ENCODE data around the gene DDX1.

Gene DDX1

GRCh38 chr2:15650616-15651366 lies 59.1 kb downstream of the DDX1 start:
- no peaks in the 10 kb centered on the region for H3K9me3 ChIP-seq (ENCODE audit: control extremely low read depth in 1 of 5, control insufficient read depth in 4 of 5, insufficient read depth in 2 of 5, low read depth in 1 of 5, low read length in 4 of 5)
- WGBS (ENCODE audit: insufficient coverage): 96% methylated on average over 7 of the region's 11 CpGs
- ChIA-PET POLR2A (no interaction called here), CTCF (interaction anchor here (1.3 kb wide), 2 partner anchors 9 to 958 kb away, joined by 3 to 4 read pairs; no protein-coding TSS in a partner anchor)
- H3K4me3 ChIP-seq (ENCODE audit: control insufficient read depth in 1 of 7, extremely low read depth in 1 of 7, insufficient read depth in 4 of 7, low read depth in 2 of 7, low read length in 6 of 7): no peak overlapping the region
- H3K27ac ChIP-seq (ENCODE audit: insufficient read depth in 1 of 2, low read depth in 1 of 2, low read length in 2 of 2, poor library complexity in 1 of 2, severe bottlenecking in 2 of 2): no peak overlapping the region
- no peaks in the 10 kb centered on the region for H3K4me1 ChIP-seq (ENCODE audit: control extremely low read depth in 1 of 4, control insufficient read depth in 4 of 4, insufficient read depth in 4 of 4, low read length in 3 of 4)
- H3K36me3 ChIP-seq (ENCODE audit: control insufficient read depth in 4 of 4, insufficient read depth in 4 of 4, low read length in 3 of 4): no peaks in the 10 kb centered on the region
- DNase-seq: no peak
- no peaks in the 10 kb centered on the region for H3K27me3 ChIP-seq (replicated peaks in 2 of 5; ENCODE audit: control insufficient read depth in 4 of 5, insufficient read depth in 5 of 5, low read length in 4 of 5)

DNA sequence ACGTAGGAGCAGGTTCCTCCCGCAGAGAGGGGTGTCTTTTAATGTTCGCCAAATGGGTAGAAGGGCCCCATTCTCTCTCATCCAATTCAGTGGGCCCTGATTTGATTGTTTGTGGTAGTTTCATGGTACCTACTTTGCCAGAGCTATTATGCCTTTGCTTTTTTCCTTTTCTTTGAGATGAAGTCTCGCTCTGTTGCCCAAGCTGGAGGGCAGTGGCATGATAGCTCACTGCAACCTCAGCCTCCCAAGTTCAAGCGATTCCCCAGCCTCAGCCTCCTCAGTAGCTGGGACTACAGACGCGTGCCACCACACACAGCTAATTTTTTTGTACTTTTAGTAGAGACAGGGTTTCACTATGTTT lies 59.7 kb downstream of the DDX1 start:
- WGBS (ENCODE audit: insufficient coverage): 100% methylated on average over 3 of the region's 7 CpGs
- DNase-seq: no peak
- no peaks in the 10 kb centered on the region for H3K4me1 ChIP-seq (ENCODE audit: control extremely low read depth in 1 of 4, control insufficient read depth in 4 of 4, insufficient read depth in 4 of 4, low read length in 3 of 4)
- POLR2A ChIA-PET: no interaction called here
- H3K27ac ChIP-seq (ENCODE audit: insufficient read depth in 1 of 2, low read depth in 1 of 2, low read length in 2 of 2, poor library complexity in 1 of 2, severe bottlenecking in 2 of 2): no peak overlapping the region
- H3K9me3 ChIP-seq (ENCODE audit: control extremely low read depth in 1 of 5, control insufficient read depth in 4 of 5, insufficient read depth in 2 of 5, low read depth in 1 of 5, low read length in 4 of 5): no peaks in the 10 kb centered on the region
- H3K4me3 ChIP-seq (ENCODE audit: control insufficient read depth in 1 of 7, extremely low read depth in 1 of 7, insufficient read depth in 4 of 7, low read depth in 2 of 7, low read length in 6 of 7): no peak overlapping the region
- CTCF ChIA-PET: interaction anchor here (1.3 kb wide), 2 partner anchors 9 to 957 kb away, joined by 3 to 4 read pairs; no protein-coding TSS in a partner anchor
- H3K36me3 ChIP-seq (ENCODE audit: control insufficient read depth in 4 of 4, insufficient read depth in 4 of 4, low read length in 3 of 4): no peaks in the 10 kb centered on the region
- no peaks in the 10 kb centered on the region for H3K27me3 ChIP-seq (replicated peaks in 2 of 5; ENCODE audit: control insufficient read depth in 4 of 5, insufficient read depth in 5 of 5, low read length in 4 of 5)

- Histone ChIP-seq H3K4me3 (ENCODE audit: control insufficient read depth in 1 of 7, extremely low read depth in 1 of 7, insufficient read depth in 4 of 7, low read depth in 2 of 7, low read length in 6 of 7) (no peak overlapping the region), H3K27ac (ENCODE audit: insufficient read depth in 1 of 2, low read depth in 1 of 2, low read length in 2 of 2, poor library complexity in 1 of 2, severe bottlenecking in 2 of 2) (no peak overlapping the region), H3K36me3 (ENCODE audit: control insufficient read depth in 4 of 4, insufficient read depth in 4 of 4, low read length in 3 of 4) (no peaks in the 10 kb centered on the region), H3K9me3 (ENCODE audit: control extremely low read depth in 1 of 5, control insufficient read depth in 4 of 5, insufficient read depth in 2 of 5, low read depth in 1 of 5, low read length in 4 of 5) (no peaks in the 10 kb centered on the region), H3K4me1 (ENCODE audit: control extremely low read depth in 1 of 4, control insufficient read depth in 4 of 4, insufficient read depth in 4 of 4, low read length in 3 of 4) (no peaks in the 10 kb centered on the region), H3K27me3 (replicated peaks in 2 of 5; ENCODE audit: control insufficient read depth in 4 of 5, insufficient read depth in 5 of 5, low read length in 4 of 5) (no peaks in the 10 kb centered on the region)
- no peak for DNase-seq
- CTCF ChIA-PET: no interaction called here
- WGBS (ENCODE audit: insufficient coverage): 100% methylated on average over 8 of the region's 8 CpGs
- POLR2A ChIA-PET: no interaction called here
These were observed 60.6 kb downstream of the DDX1 start for GRCh38 chr2:15652252-15652651.

DNA sequence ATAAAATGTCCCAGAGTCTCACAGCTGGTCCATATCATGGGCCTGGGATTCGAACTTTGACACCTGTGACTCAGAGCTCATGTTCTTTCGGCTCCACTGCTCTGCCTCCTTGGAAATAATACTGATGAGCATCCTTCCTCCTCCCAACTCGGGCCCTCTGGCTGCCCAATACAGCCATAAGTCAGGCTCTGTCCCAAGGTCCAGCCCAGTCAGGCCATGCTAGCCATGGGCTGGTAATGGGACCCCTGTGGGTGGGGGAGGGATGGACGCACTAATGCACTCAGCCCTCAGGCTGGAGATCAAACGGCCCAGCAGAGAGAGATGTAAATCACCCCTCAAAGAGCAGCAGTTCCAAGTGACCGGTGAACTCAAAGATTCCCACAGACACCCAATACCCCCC lies 61.1 kb downstream of the DDX1 start:
- Histone ChIP-seq H3K9me3 (ENCODE audit: control extremely low read depth in 1 of 5, control insufficient read depth in 4 of 5, insufficient read depth in 2 of 5, low read depth in 1 of 5, low read length in 4 of 5) (no peaks in the 10 kb centered on the region), H3K4me3 (ENCODE audit: control insufficient read depth in 1 of 7, extremely low read depth in 1 of 7, insufficient read depth in 4 of 7, low read depth in 2 of 7, low read length in 6 of 7) (no peak overlapping the region), H3K27me3 (replicated peaks in 2 of 5; ENCODE audit: control insufficient read depth in 4 of 5, insufficient read depth in 5 of 5, low read length in 4 of 5) (no peaks in the 10 kb centered on the region), H3K4me1 (ENCODE audit: control extremely low read depth in 1 of 4, control insufficient read depth in 4 of 4, insufficient read depth in 4 of 4, low read length in 3 of 4) (no peaks in the 10 kb centered on the region), H3K27ac (ENCODE audit: insufficient read depth in 1 of 2, low read depth in 1 of 2, low read length in 2 of 2, poor library complexity in 1 of 2, severe bottlenecking in 2 of 2) (no peak overlapping the region), H3K36me3 (ENCODE audit: control insufficient read depth in 4 of 4, insufficient read depth in 4 of 4, low read length in 3 of 4) (no peaks in the 10 kb centered on the region)
- ChIA-PET CTCF (no interaction called here), POLR2A (no interaction called here)
- DNase-seq: no peak
- WGBS (ENCODE audit: insufficient coverage): 93% methylated on average over 3 of the region's 6 CpGs

DNA sequence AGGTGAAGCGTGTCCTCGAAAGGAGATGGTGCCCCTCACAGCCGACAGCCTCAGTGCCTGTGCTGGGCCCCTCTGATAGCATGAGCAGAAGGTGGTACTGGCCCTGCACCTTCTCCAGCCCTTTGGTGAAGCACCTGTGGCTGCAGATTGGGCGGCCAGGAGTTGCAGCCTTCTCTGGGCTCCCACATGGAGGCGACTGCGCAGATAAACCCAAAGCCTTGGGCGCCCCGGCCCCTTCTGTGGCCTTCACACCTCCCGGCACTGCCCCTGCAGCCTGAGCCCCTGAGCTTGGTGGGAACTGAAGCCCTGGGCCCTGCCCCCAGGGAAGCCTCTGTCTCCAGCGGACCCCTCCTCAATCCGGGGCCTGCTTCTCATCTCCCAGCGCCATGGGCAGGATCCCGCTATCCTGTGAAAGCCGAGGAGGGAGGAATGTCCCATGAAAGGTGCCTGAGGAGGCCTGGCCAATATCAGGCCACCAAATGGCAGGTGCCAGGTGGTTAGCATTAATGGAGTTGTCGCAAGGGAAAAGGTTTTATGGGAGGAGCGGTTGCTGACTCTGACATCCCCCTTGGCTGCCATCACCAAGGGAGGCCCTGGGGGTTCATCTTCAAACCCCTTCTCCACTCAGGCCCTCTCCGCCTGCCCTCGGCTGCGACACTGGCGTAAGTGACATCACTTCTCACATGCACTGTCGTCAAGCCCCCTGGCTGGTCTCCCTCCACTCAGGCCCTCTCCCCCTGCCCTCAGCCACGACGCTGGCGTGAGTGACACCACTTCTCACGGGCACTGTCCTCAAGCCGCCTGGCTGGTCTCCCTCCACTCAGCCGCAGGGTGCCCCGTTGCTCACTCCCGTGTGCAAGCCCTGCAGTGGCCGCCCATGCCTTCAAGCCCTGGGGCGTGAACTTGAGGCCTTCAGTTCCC lies 62.4 kb downstream of the DDX1 start:
- Histone ChIP-seq H3K4me3 (ENCODE audit: control insufficient read depth in 1 of 7, extremely low read depth in 1 of 7, insufficient read depth in 4 of 7, low read depth in 2 of 7, low read length in 6 of 7) (no peak overlapping the region), H3K27me3 (replicated peaks in 2 of 5; ENCODE audit: control insufficient read depth in 4 of 5, insufficient read depth in 5 of 5, low read length in 4 of 5) (no peaks in the 10 kb centered on the region), H3K36me3 (ENCODE audit: control insufficient read depth in 4 of 4, insufficient read depth in 4 of 4, low read length in 3 of 4) (no peaks in the 10 kb centered on the region), H3K4me1 (ENCODE audit: control extremely low read depth in 1 of 4, control insufficient read depth in 4 of 4, insufficient read depth in 4 of 4, low read length in 3 of 4) (no peaks in the 10 kb centered on the region), H3K27ac (ENCODE audit: insufficient read depth in 1 of 2, low read depth in 1 of 2, low read length in 2 of 2, poor library complexity in 1 of 2, severe bottlenecking in 2 of 2) (no peak overlapping the region), H3K9me3 (ENCODE audit: control extremely low read depth in 1 of 5, control insufficient read depth in 4 of 5, insufficient read depth in 2 of 5, low read depth in 1 of 5, low read length in 4 of 5) (peaks cover 0 to 5% (median 0%) of the 10 kb centered on the region in 5 experiments)
- ChIA-PET CTCF (no interaction called here), POLR2A (no interaction called here)
- DNase-seq: no peak
- 96% methylated on average over 27 of the region's 31 CpGs for WGBS (ENCODE audit: insufficient coverage)

- Histone ChIP-seq H3K36me3 (ENCODE audit: control insufficient read depth in 4 of 4, insufficient read depth in 4 of 4, low read length in 3 of 4) (no peaks in the 10 kb centered on the region), H3K4me1 (ENCODE audit: control extremely low read depth in 1 of 4, control insufficient read depth in 4 of 4, insufficient read depth in 4 of 4, low read length in 3 of 4) (no peaks in the 10 kb centered on the region), H3K27ac (ENCODE audit: insufficient read depth in 1 of 2, low read depth in 1 of 2, low read length in 2 of 2, poor library complexity in 1 of 2, severe bottlenecking in 2 of 2) (no peak overlapping the region), H3K4me3 (ENCODE audit: control insufficient read depth in 1 of 7, extremely low read depth in 1 of 7, insufficient read depth in 4 of 7, low read depth in 2 of 7, low read length in 6 of 7) (no peak overlapping the region), H3K27me3 (replicated peaks in 2 of 5; ENCODE audit: control insufficient read depth in 4 of 5, insufficient read depth in 5 of 5, low read length in 4 of 5) (no peaks in the 10 kb centered on the region), H3K9me3 (ENCODE audit: control extremely low read depth in 1 of 5, control insufficient read depth in 4 of 5, insufficient read depth in 2 of 5, low read depth in 1 of 5, low read length in 4 of 5) (peaks cover 0 to 5% (median 0%) of the 10 kb centered on the region in 5 experiments)
- ChIA-PET CTCF (no interaction called here), POLR2A (no interaction called here)
- 98% methylated on average over 7 of the region's 9 CpGs for WGBS (ENCODE audit: insufficient coverage)
- no peak for DNase-seq
These were observed 63.0 kb downstream of the DDX1 start for GRCh38 chr2:15654727-15655073.
